Stimulated activated CD8-positive, alpha-beta memory T cell treated with anti-CD3 and anti-CD28 coated beads, Interleukin-7, amount 100 ng/mL, for 48 hours (primary cell): Measurements from ENCODE around the gene CHAD.
A peak's percentile ranks its signal among the peaks of the same experiment; 100 is the strongest.

Experiments
- DNase-seq, 2 donors: peaks; one replicate each; pipeline ENCODE4 v3.0.0-alpha.2; 2020; ENCODE audit warnings: low read depth in 1 of 2; ENCODE audit errors: extremely low read depth in 1 of 2

Gene CHAD, protein sequence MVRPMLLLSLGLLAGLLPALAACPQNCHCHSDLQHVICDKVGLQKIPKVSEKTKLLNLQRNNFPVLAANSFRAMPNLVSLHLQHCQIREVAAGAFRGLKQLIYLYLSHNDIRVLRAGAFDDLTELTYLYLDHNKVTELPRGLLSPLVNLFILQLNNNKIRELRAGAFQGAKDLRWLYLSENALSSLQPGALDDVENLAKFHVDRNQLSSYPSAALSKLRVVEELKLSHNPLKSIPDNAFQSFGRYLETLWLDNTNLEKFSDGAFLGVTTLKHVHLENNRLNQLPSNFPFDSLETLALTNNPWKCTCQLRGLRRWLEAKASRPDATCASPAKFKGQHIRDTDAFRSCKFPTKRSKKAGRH

DNA sequence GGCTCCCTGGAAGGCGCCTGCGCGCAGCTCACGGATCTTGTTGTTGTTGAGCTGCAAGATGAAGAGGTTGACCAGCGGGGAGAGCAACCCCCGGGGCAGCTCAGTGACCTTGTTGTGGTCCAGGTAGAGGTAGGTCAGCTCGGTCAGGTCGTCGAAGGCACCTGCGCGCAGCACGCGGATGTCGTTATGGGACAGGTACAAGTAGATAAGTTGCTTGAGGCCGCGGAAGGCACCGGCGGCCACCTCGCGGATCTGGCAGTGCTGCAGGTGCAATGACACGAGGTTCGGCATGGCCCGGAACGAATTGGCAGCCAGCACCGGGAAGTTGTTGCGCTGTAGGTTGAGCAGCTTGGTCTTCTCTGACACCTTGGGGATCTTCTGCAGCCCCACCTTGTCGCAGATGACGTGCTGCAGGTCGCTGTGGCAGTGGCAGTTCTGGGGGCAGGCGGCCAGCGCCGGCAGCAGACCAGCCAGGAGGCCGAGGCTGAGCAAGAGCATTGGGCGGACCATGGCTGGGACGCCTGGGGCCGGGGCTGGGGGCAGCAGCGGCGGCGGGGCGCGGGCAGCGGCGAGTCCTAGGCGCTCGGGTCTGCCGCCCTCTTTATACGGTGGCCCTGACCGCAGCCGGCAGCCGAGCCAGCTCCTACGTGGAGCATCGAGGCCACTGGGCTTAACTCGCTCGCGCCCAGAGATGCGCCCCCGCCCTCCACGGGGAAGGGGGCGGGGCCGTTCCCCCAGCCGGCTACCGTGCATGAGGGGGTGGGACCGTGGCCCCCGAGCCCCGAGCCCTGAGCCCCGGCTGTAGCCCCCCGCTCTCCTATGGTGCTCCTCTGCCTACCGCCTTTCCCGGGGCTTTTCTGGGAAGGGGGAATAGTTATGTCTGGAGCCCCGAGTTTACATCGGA lies at the start of gene CHAD:
Gene CHAD (minus strand): TSS at position 577 of the 904 bp plus-strand sequence. CDS start 67 bp downstream, at position 510.
- DNase-seq: no peak

DNA sequence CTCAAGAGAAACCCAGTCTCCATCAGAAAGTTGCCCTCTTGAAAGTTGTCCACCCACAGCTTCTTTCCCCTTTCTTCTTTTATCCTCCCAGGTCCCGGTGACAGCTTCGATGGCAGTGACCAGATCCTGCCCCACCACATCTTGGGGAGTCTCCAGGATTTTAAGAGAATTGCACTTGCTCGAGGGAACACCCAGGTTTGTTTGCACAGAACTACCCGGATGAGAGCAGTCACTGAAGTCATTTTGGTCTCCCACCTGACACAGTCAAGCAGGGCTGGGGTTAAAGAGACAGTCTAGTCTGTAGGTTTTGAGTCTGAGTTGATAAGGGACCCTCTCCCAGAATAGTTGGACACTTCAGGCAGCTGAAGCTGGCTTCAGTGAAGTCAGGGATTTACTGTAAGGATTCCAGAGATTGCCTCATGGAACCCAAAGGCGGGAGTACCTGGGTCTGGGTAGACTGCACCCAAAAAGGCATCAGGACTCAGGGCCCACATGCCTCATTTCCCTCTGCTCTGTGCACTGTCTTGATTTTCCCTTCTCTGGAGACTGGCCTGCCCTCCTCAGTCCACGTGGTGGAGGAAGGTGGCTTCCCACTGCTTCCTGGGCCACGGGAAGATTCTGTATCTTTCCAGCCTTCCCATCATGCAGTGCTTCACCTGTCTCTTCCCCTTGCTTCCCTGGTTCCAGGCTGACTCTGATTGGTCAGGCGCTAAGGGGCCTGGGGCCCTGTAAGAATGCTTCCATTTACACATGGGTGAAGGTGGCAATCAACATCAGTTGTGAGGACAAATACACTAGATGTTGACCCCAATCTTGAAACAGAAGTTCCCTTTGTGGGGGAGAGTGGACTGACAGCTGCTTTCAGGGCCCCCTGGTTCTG lies 49.1 kb upstream of the CHAD start:
- DNase-seq: no peak

DNA sequence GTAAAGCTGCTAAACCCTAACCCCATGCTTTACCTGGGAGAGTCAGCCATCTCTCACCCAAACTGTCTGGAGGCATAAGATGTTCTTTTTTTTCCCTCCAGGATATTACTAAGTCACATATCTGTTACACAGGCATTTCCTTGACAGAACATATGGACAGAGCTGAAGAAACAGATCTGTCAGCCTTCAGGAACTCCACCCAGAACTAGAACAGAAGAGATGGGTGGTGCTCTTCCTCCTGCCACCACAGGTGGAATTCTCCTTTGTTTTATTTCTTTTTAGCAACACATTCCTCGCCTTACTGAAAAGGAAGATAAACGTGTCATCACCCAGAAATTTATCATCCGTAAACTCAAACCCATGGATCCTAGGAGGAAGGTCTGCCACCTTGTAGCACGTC lies 48.3 kb upstream of the CHAD start:
- DNase-seq: no peak

DNA sequence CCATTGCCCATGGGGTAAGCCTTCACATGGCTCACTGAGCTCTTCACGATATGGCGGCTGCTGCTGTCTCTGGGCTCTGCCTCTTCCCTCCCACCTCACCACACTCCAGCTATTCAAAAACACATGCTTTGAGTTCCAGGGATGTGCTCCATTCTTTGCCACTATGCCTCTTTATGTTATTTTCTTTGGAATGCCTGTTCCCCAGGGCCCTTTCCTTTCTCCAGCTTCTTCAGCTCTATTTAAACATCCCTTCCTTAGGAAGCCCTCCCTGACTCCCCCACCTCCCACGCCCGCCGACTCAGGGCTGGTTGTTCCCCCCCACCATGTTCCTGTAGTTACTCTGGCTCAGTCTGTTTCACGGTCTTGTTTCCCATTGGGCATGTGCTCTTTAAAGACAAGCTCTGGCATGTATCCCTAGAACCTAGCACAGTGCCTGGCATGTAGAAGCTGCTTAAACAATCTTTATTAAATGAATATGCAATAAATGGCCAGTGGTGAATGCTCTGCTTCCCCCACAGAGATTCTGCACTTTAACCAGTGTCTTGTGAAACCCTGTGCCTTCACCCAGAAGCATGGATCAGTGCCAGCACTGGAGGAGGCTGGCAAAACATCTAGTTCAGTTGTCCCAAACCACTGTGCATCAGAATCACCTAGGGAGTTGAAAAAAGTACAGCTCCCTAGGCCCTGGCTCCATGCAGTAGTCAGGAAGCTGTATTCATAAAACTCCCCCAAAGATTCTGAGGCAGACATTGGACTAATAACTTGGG lies 46.4 kb upstream of the CHAD start:
- DNase-seq: no peak

DNA sequence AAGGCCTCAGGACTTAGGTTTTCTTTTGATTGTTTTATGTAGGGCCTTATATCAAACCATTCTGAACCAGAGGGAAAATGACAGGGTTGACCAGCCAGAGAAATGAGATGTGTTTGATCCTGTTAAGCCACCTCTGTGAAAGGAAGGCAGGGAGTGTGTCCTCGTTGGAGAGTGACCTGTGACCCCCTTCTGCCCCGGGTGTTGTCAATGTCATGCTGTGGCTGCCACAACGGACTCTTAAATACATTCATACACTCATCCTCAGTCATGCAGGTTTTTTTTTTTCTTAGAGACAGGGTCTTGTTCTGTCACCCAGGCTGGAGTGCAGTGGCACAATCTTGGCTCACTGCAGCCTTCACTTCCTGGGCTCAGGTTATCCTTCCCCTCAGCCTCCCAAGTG lies 45.7 kb upstream of the CHAD start:
- DNase-seq: no peak

DNA sequence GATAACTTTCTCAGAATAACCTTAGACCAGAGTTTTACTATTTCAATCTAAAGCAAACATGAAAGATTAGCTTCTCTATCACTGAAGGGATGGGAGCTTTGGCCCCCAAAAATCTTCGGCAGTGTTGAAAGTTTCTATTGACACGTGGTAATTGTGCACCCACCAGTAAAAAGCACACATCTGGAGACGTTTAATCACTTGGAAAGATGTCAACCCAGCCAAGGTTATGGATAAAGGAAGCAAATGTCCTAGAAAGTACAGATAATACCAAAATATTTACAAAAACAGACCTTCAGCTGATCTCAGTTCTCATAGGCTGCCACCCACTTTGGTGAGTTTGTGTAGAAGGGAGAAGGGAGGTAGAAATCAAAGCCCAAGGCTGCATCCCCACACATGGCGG lies 44.8 kb upstream of the CHAD start:
- DNase-seq: no peak

DNA sequence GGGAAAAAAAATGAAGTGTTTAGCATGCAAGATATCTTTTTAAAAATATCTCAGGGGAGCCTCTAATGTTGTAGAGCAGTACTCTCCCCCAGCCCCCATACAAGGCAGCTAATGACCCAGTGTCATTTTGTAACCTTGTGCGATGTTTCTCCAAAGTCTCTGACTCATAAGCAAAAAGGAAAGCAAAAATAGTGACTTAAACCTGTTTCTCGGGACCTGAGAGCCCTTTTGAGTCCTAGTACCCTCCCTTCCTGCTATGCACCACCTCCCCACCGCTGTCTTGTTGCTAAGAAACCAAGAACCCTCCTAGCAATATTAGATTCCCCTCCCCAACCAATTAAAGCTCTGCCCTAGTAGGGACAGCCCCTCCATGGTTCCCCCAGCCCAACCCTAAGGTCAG lies 42.4 kb upstream of the CHAD start:
- DNase-seq: peak in 1 of 2 donors; percentile 50

DNA sequence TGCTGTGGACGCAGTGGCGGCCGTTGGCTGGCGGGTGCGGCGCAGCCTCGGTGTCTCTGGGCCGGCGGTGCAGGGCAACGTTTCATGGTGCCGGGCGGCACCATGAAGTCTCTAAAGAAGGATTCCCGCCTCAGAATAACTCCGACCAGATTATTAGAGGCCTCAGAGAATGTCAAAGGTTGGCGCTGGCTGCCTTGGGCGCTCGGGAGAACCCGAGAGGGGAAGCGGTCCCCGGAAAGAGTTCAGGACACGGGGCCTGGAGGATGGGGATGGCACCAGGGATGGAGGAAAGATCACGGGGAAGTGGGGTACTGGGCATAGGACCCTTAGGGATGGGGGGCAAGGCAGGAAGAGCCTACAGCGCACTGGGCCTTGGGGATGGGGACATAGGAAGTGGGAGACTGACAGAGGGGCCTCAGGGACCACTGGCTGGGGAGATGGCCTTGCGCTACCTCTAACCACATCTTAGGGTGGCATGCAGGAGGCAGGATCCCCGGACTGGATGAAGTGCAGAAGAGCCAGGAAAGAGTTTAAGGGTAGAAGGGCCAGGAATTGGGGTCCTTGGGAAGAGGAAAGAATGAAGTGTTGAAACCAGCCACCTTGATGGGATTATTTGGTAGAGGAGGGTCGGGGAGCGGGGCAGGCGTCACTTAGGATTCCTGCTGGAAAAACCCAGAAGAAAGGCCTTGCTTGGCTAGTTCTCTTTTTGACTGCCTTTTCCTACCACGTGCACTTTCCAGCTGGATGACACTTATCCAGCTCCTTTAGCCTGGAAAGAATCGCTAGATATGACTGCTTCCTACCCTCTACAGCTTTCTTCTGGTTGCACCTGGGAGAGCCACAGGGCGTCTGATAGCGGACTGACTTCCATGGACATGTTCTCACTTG lies 40.1 kb upstream of the CHAD start:
- no peak for DNase-seq

DNA sequence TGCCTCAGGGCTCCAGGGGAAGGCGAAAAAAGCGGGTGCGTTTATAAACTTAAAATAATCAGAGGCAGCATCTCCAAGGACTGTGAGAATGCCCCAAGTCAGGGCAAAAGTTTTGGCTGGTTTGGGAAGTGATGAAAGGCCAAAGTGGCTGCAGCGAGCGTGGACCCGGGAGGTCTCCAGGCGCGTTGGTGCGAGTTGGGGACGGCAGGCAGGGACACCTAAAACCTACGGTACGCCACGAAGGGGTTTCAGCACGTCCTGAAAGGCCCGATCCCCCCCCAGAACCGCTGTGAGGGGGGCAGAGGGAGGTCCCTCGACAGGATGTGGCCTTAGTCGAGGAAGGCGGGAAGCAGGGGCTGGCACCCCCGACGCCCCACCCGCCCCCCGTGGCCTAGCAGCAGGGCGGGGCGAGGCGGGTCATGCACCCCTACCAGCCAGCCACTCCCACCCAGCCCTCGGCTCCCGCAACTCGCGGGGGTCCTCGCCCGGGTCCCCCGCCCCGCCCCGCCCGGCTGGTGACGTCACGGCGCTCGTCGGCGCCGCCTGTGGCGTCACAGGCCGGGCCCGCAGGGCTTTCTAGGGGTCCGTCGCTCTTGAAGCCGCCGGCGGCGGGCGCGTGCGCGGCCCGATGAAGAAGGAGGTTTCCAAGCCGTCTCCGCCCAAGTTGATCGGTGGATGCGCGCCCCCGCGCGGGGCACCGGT lies 39.3 kb upstream of the CHAD start, which contains the start of gene MYCBPAP:
Gene MYCBPAP (plus strand): TSS at position 569 of the 702 bp plus-strand sequence. CDS start 236 bp downstream, outside the sequence.
- peak; percentile 50 to 75 for DNase-seq

DNA sequence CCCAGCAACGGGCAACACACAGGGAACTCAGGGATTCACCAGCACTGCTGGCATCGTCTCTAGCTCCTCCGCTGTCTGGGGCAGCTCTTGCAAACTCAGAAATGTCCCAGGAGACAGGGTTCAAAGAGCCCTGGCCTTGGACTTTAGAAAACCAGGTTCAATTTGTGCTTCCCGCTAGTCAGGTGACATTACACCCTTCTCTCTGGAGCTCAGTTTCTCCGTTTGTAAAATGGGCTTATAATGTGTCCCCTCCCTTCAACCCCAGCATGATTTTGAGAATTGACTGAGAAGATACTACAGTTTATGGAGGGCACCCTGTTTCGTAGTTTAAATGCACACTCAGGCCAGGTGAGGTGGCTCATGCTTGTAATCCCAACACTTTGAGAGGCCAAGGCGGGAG lies 37.6 kb upstream of the CHAD start:
- no peak for DNase-seq

DNA sequence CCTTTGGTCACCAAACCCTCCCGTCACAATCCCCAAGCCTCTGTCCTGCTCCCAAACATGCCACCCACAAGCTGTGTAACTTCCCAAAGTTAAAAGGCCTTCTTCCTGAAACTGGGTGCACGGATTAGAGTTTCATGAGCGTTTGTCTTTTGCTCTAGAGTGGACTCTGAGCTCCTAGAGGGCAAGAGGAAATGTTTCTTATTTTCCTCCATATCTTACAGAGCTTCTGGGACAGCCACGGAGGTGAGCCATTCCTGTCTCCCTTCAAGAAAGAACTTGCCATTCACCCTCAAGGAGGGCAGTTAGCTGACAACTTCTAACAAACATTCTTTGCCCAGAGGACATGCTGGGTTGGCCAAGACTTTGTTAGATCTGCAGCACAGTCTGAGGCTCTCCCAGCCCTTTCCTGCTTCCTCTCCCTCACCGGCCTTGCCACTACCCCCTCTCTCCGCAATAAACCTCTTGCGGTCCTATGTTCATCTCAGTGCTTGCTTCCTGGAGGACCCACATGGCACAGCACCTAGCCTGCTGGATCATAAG lies 37.0 kb upstream of the CHAD start:
- DNase-seq: no peak

DNA sequence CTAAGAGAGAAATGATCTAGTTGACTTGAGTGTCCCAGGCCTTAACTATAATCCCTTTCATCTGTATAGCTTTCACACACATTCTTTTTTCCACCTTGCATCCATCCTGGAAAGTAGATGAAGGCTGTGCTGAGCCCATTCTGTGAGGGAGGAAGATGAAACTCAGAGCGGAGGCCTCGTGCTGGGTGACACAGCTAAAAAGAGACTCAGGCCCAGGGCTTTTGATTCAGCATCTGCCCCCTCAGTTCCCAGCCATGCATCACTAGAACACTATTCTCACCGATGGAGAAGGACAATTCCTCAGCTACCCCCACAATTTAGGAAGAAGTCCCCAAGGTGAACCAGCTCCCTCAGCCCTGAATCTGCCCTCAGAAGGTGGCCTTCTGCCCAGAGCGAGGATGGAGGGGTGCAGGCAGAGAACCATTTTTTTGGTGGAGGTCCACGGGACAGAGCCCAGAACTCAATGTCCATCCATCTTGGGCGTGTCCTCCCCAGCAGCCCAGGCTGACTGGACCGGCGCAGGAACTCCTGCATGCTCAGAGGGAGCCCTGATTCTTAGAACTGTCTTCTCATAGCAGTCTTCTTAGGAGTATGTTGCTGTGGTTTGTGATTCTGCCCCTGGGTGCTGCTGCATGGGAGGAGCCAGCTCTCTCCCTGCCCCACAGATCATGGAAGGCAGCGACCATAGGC lies 33.8 kb upstream of the CHAD start:
- no peak for DNase-seq

DNA sequence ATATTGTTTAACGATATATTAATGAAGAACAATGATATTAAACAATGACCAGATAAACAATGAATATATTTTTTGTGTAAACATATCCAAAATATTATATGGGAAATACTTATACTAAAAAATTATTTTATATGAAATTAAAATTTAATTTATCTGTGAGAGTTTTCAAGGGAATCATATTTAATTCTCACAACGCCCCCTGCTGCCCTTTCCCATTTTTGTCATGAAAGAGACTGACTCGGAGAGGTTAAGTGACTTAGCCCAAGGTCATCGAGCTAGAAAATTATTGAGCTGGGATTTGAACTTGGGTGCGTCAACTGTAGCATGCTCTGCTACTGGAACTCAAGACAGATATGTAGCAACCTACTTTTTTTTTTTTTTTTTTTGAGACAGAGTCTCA lies 32.4 kb upstream of the CHAD start:
- no peak for DNase-seq

DNA sequence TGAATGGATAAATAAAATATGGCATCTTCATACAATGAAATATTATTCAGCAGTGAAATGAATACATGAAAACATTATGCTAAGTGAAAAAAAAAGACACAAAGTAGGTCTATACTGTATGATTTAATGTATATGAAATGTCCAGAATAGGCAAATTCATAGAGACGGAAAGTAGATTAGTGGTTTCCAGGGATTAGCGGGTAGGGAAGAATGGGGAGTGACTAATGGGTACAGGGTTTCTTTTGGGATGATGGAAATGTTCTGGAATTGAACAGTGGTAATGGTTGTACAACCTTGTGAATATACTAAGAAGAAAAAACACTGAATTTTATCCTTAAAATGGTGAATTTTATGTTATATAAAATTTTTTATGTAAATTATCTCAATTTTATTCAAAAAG lies 31.0 kb upstream of the CHAD start:
- no peak for DNase-seq

DNA sequence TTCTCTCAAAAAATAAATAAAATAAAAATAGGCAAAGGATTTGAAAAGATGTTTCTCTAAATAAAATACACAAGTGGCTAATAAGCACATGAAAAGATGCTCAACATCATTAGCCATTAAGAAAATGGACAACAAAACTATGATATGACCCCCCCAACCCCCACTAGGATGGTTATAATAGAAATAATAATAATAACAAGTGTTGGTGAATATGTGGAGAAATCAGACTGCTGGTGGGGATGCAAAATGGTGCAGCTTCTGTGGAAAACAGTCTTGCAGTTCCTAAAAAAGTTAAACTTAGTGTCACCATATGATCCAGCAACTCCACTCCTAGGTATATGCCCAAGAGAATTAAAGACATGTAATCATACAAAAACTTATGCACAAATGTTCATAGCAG lies 30.6 kb upstream of the CHAD start:
- no peak for DNase-seq

DNA sequence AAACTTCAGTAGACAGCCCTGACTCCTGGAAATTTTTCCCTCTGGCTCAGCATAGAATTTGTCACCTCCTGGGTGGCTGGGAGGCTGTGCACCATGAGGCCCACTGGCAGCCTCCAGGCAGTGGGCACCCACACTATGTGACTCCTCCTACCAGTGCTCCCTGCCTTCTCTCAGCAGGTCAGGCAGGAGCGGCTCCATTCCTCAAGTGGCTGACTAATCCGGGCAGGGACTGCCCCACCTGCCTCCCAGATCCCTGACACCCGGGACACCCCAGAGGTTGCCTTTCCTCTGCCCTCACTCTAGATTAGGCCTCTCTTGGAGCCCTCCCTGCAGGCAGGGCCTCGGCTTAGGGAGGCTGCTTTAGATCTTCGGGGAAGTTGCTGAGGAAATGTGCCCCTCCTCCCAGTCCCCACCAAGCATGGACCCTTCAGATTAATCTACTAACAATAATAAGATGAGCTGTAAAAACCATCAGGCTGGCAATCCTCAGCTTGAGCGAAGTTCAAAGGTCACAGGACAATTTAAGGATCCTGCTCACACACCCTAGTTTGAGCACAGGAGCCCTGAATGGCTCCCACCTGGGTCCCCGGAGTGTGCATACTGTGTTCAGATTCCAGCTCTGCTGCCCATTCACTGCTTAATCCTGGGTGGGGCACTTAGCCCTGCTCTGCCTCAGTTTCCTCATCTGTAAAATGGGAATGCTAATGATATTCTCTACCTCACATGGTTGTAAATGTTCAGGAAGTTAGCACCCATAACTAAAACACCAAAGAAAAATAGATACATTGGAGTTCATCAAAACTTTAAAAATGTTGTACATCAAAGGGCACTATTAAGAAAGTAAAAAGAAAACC lies 29.6 kb upstream of the CHAD start:
- DNase-seq: no peak

DNA sequence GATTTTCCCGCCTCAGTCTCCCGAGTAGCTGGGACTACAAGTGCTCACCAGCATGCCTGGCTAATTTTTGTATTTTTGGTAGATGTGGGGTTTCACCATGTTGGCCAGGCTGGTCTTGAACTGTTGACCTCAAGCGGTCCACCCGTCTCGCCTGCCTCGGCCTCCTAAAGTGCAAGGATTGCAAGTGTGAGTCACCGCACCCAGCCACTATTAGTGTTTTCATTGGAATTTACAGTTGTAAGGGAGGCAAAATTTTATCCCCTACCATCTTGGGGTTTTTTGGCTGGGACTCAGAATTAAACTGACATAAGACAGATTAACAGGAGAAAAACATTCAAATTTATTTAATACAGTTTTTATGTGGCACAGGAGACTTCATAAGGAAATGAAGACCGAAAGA lies 27.2 kb upstream of the CHAD start:
- no peak for DNase-seq
